Measurements from ENCODE around the gene RGL3.

Gene RGL3

DNA sequence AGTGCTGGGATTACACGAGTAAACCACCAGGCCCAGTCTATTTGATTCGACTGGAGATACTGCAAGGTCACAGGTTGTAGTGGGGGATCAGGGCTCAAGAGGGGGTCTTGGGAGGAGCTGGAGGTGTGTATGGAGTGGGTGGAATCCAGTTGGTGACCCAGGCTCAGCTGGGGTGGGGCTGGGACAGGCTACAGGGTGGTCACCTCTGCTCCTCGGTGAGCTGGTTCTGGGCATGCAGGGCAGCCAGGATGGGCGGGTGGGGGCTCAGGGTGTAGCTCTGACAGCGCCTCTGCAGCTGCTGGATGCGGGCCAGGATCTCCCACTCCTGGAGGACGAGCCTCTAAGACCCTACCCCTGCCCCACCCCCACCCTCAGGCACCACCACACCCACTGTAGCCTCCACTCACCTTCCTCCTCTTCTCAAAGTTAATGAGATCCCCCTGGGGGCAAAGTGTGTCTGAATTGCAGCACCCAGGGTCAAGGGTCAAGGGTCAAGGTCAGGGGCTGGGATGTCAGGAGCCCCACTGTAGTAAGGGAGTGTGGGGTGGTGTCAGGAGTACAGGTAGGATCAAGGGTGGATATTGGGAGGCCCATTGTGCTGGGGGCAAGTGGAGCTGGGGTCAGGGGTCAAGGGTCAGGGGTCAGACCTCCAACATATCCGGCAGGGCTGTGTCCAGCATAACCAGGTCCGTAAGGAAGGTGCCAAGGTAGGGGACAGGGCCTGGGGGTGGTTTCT is 17.1 kb downstream of the RGL3 start:
- H3K4me3 ChIP-seq (ENCODE audit: low read depth, low read length) = no peak overlapping the region
- TF ChIP-seq, protein P1, sequence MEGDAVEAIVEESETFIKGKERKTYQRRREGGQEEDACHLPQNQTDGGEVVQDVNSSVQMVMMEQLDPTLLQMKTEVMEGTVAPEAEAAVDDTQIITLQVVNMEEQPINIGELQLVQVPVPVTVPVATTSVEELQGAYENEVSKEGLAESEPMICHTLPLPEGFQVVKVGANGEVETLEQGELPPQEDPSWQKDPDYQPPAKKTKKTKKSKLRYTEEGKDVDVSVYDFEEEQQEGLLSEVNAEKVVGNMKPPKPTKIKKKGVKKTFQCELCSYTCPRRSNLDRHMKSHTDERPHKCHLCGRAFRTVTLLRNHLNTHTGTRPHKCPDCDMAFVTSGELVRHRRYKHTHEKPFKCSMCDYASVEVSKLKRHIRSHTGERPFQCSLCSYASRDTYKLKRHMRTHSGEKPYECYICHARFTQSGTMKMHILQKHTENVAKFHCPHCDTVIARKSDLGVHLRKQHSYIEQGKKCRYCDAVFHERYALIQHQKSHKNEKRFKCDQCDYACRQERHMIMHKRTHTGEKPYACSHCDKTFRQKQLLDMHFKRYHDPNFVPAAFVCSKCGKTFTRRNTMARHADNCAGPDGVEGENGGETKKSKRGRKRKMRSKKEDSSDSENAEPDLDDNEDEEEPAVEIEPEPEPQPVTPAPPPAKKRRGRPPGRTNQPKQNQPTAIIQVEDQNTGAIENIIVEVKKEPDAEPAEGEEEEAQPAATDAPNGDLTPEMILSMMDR (IDR thresholded peaks at IDR 0.05; ENCODE audit: borderline replicate concordance, insufficient read depth, low read depth, low read length) = no peak

DNA sequence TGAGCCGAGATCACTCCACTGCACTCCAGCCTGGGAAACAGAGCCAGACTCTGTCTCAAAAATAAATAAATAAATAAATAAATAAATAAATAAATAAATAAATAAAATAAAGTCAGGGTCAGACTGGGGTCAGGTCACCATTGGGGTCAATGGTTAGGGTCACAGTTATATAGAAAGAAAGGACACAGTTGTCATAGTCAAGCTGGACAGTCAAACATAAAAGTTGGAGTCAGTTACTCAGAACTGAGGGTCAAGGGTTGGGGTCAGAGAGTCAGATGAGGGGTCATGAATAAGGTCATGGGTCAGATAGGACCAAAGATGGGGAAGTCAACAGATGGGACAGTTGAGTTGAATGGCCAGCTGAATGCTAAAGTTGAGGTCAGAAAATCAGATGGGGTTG is 18.3 kb downstream of the RGL3 start:
- TF ChIP-seq, protein P1 (IDR thresholded peaks at IDR 0.05; ENCODE audit: borderline replicate concordance, insufficient read depth, low read depth, low read length) = no peak
- H3K4me3 ChIP-seq (ENCODE audit: low read depth, low read length) = no peak overlapping the region

DNA sequence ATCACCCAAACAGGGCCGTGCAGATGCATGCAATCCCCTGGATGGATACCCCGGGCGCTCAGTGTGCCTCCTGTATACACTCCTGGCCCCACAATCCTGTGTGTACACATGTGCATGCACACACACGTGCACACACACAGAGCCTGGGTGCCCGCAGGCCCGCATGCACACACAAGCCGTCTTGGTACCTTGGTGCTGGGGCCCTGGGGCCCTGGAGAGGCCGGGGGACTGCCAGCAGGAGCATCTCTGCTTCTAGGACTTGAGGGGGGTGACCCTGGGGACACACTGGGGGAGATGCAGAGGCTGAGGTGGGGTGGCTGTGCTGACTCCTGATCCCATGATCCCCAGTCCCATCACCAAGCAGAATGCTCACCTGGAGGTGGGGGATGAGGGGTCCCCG is 19.4 kb downstream of the RGL3 start:
- H3K4me3 ChIP-seq (ENCODE audit: low read depth, low read length) = no peak overlapping the region
- TF ChIP-seq, protein P1 (IDR thresholded peaks at IDR 0.05; ENCODE audit: borderline replicate concordance, insufficient read depth, low read depth, low read length) = no peak

DNA sequence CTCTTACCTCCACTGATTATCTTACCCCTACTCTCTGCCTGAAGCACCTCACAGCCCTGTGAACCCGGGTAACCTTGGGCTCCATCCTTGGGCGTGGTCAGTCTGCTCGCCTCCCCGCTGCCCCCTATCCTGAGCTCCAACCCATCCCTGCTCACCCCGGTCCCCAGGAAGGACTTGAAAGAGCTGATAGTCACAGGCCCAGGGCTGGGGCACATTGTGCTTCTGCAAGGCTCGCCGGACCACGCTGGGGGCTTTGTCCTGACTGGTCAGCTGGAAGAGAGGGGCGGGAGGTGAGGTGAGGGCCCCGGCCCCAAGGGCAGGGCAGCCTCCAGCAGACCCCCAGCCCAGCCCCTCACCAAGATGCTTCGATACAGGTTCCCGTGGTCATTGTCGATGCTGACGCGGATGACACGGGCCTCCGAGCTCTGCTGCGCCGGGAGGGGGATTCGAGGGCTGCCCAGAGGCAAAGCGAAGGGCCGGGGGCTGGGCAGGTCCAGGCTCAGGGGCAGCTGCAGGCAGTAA is 22.0 kb downstream of the RGL3 start:
- no peak overlapping the region for H3K4me3 ChIP-seq (ENCODE audit: low read depth, low read length)
- TF ChIP-seq, protein P1 (IDR thresholded peaks at IDR 0.05; ENCODE audit: borderline replicate concordance, insufficient read depth, low read depth, low read length) = no peak

DNA sequence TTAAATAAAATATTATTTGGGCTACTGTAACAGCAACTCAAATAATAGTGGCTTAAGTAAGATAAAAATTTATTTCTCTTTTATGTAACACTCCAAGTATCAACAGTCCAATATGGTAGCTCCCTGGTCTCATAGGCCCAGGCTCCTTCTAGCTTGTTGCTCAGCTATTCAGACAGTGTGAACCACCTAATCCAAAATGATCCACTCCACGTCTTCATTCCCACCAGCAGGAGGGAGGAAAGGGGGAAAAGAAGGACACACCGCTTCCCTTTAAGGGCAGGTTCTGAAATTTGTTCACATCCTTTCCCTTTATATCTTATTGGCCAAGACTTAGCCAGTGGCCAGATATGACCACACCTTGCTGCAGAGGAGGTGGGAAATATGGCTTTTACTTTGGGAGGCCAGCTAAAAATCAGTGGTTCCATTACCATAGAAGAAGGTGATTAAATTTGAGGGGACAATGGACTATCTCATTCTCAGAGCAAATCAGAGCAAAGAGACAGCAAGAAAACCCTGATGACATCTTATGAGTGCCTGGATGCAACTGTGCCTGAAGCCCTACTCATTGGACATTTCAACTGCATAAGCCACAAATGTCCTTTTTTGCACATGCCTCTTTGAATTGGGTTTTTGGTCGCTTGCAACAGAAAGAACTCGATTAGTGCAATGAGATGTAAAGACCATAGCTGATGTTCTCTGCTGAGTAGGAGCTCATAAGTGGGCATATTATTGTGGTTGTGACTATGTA is 28.0 kb downstream of the RGL3 start:
- TF ChIP-seq, protein P1 (IDR thresholded peaks at IDR 0.05; ENCODE audit: borderline replicate concordance, insufficient read depth, low read depth, low read length) = no peak
- H3K4me3 ChIP-seq (ENCODE audit: low read depth, low read length) = no peak overlapping the region

DNA sequence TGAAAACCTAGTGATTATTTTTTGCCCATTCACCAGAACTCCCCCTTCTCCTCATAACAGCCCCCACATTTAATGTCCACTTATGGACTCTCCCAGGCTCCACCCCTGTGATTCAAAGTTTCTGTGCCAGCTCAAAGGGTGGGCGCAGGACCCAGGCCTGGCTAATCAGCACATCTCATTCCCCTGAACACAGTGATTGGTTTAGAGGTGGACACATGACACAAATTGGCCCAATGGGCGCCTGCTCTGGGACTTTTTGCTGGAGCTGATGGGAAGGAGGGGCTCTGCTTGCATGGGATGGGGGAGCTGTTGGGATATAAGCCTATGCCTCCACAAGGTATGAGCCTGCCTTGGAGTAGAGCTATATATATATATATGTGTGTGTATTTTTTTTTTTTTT is 28.8 kb downstream of the RGL3 start:
- no peak overlapping the region for H3K4me3 ChIP-seq (ENCODE audit: low read depth, low read length)
- TF ChIP-seq, protein P1 (IDR thresholded peaks at IDR 0.05; ENCODE audit: borderline replicate concordance, insufficient read depth, low read depth, low read length) = no peak

Measured in GM12875 (cell line).